Stromal cell of bone marrow (primary cell): ENCODE results near the gene PJA1.
A peak's percentile ranks its signal among the peaks of the same experiment; 100 is the strongest.

Experiments used
- DNase-seq: peaks from one replicate; pipeline ENCODE4 v3.0.0-alpha.2; 2012; ENCODE audit warnings: low read depth

The PJA1 gene

DNA sequence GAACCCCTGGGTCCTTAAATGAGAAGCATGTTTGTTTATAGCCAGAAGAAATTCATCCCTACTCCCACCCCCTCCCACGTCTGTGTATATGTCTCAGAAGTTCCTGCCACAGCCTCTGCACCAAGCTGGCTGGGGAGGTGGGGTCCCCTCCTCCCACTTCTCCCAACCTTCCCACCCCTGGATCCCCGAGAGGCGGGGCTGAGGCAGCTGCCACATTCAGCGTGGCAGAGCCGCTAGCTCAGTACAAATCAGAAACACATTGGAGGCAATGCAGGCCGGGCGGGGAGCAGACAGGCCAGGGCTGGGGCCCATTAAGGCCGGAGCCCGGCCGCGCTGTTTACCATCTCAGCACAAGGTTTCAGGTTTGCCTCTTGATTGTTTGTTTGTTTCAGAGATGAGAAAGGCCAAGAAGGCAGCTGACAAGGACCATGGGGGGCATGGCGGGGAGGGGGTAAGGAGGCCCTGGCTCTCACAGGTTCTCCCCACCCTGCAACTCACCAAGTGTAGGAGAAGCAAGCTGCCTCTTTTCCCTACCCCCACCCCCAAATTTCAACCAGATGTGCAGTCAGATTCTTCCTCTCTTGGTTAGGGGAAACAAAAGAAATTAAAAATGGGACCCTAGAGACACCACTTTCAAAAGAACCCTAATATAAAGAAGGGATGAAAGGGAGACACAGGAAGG lies 22.3 kb downstream of the PJA1 start:
- no peak for DNase-seq

DNA sequence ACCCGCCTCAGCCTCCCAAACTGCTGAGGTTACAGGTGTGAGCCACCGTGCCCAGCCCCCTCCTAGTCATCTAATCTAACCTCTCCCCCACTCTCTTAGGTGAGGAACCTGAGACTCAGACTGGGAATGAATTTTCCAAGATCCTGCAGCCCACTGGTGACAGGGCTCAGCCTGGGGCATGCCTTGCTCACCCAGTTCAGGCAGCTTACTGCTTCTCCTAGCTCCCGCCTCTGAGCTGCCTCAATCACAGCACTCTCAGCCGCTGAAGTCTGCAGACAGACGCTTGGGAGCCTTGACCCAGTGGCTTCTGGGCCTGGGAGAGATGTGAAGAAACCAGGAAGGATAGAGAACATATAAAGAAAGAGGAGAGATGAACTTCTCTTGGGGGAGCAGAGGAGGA lies 24.4 kb downstream of the PJA1 start:
- no peak for DNase-seq

DNA sequence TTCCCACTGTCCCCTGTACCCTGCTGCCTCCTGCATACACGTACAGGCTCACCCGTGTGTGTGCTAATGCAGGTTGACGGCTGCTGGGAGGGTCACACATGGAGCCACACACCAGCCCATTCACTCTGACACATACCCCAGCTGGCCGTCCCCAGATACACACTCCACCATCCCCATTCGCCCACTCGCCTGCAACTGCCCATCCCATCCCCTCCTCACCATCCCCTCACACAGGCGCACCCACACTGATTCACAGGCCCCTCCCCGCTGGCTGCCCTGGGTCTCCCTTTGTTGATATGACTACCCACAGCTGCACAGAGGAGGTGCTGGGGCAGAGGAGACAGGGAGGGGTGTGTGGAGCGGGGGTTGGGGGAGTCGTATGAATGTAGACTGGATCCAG lies 25.7 kb downstream of the PJA1 start:
- DNase-seq = no peak

DNA sequence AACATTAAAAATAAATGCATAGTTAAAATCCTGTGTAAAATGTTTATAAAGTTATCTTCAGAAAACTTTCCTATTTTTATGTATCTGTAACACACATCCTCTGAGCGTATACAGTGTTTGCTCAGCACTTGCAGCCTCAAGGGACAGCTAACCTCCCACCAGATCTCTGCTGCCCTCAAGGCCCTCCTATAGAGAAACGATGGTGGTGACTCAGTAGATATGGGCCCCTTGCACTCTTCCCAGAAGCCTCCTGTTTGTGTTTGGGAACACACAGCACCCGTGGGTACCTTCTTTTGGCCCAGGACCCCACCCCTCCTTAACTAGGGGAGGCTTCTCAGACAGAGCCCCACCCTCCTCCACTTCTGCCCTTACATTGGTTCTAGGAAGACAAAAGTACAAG lies 26.7 kb downstream of the PJA1 start:
- DNase-seq = no peak

DNA sequence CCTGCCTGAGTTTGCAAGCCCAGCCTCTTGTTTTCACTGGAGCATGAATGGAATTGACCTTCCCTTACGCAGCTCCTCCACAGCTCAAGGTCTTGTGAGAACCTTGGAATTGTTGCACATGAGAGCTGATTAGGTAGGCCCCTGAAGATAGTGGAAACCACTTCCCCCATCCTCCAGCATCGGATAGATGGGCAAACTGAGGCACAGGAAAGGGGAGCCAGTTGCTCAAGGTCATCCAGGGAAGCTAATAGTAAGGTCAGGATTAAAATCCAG lies 27.2 kb downstream of the PJA1 start:
- no peak for DNase-seq

DNA sequence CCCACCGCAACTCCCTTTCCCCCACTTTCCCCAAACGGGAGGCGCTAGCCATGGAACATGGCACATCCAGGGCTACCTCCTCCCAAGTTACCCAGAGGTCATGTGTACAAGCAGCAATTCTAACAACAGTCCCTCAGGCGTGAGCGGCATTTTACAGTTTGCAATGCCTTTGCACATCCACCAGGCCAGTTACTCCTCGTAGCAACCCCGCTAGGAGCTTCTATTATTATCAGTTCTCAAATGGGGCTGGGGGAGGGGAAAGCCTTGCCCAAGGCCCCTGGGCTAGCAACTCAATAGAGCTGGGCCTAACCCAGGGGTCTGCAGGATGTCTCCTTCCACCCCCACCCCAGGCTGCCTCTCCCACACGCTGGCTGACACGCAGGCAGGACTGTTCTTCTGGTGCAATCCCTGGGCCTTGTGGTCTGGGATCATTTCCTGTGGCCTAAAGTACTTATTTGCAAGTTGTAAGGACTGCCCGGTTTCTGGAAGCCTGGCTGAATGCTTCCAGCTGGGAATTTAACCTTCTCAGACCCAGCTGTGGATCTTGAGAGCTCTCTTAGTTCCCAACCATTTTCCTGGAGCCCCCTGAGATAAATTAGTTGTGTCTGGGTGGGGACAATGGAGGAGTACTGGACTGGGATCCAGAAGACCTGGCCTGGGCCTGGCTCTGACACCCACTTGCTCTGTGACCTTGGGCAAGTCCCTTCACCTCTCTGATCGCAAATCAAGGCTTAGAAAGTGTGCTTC lies 27.7 kb downstream of the PJA1 start:
- DNase-seq = peak; percentile 38

DNA sequence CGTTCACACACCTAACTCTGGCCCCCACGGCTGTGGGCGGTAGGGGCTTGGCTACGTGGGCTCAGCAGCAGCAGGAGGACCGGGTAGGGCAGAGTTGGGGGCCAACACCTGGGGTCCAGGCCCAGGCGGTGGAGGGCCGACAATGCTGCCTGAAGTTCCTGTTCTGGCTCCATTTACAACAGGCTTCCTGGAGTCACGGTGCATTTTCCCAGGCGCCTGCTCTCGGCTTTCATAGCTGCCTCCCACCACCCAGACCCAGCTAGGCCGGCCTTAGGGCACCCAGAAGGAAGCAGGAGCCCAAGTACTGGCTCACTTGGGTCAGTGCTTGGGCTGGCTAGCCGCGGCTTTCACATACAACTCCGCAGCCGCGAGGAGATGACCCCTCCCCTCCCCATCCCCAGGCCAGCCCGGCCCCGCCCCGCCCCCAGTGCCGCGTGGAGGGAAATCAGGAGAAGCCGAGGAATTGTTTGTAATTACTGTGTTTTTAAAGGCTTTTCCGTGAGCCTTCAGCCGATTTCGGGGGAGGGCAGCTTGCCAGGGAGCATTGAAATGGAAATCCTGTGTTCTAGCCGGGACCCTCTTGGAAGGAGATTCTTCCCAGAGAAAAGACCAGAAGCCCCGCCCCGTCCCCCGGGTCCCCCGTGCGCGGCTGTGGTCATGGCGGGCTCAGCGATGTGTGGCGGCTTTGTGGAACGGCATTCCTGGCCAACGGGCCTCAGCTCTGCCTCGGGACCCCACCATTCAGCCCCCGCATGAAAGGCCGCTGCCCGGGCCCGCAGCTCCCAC lies 28.5 kb downstream of the PJA1 start:
- no peak for DNase-seq

DNA sequence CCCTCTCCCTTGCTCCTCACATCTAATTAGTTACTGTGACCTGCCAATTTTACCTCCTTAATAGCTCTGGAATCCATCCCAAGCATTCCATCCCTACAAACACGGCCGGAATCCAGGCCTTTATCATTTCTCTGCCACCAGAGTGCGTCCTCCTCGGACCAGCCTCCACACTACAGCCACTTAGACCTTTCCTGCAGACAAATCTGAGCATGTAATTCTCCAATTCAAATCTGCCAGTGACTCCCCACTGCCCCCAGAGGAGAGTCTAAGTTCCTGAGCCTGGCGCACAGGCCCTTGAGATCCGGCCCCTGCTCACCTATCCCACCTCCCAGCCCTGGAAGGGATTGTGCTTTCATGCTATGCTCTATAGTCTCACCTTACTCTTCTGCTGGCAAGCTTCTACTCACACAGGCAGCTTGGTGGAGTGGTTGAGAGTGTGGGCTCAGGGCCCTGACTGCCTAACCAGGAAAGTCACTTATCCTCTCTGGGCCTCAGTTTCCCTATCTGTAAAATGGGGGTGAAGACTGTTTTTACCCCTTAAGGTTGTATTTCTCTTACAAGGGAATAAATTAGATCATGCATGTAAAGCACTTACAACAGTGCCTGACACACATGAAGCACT lies 31.2 kb downstream of the PJA1 start:
- DNase-seq = peak; percentile 43

DNA sequence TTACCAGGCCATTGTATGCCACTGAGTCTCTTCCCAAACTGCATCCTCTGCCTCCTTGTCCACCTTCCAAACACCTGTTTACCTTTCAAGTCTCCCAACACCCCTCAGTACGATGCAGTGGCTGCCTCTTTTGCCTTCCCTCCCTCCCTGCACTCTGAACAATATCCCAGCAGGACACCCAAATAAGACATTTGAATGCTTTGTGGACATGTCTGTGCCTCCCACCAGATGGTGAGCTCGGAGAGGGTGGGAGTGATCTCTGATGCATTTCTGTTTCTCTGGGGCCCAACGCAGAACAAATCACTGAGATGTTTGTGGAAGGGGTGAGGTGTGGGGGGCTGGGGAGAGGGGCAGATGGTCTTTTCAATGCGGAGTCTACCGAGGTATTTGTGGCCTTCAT lies 33.4 kb downstream of the PJA1 start:
- no peak for DNase-seq

DNA sequence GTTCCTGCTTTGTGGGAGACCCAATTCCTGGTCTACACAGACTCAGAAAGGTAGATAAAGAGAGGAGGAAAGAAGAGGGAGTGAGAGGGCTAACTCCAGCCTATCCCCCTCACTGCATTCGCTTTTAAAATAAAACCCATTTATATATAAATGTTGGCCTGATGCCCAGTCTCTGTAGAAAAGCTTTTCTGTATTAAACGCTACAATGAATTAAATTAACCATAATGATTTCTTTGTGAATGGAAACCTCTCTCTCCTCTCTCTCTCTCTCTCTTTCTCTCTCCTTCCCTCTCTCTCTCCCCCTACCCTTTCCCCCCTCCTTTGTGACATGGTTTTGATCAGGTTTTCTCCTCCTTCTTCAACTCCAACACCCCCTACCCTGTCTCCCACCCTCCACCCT lies 34.8 kb downstream of the PJA1 start:
- no peak for DNase-seq

DNA sequence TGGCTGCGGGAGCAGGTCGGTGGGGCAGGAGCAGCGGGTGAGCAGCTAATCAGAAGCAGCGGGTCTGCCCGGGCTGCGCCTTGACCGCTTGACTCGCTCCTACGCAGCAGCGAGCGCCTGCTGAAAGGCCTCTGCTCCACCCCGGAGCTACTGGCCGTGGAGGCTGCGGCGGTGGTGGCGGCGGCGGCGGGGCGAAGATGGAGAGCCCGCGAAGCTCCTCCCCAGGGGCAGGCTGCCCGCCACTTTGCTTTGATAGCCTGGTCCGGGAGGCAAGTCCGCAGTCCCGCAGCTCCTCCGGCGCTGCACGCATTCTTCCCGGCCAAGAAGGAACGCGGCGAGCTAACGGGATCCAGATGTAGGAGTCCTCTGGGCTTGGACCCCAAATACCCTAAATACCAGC lies 36.7 kb downstream of the PJA1 start:
- no peak for DNase-seq

DNA sequence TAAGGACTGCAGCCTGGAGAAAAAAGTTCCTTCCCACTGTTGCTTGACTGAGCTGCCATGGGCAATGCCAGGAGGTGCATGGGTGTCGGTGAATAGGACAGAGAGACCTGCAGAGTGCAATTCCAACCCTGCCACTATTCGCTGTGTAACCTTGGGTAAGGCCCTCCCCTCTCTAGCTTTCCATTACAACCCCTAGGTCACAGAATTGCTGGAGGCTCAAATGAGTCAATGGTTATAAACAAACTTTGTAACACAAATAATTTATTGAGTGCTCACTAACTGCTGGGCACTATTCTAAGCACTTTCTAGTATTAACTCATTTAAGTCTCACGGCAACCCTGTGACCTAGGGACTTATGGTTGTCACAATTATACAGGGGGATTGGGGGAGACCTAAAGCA lies 37.8 kb downstream of the PJA1 start:
- no peak for DNase-seq

DNA sequence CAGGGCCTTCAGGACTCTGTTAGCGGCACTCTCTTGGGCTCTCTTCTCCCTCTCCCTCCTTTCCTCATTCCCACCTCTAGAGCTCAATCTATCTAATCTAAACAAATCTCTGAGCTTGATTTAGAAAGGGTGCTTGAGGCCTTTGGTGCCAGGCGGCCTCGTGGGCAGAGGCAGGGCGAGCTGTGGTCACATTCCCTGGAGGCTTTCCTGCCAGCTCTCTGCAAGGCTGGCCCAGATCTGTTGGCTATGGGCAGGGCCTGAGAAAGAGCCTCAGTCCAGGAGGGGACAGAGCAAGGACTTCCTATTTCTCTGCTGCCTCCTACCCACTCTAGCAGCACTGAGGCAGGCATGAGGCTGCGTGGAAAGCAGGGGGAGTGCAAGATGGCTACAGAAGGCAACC lies 38.6 kb downstream of the PJA1 start:
- DNase-seq = no peak

DNA sequence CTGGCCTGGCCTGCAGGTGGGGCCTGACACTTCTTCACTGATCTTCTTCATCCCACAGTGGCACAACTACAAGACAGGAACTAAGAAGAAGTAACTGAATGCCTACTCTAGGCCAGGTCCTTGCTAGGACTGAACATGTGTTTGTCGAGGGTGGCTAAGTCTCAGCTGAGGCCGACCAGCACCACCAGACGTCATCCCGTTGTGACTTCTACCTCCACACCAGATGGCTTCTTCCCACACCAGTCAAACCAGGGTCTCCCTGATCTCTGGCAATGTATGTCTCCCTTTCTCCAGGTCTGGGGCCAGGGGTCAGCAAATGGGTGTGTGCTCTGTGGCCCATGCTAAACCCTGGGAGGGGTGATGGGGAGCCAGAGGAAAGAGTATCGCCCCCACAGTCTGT lies 40.2 kb downstream of the PJA1 start:
- DNase-seq = no peak

DNA sequence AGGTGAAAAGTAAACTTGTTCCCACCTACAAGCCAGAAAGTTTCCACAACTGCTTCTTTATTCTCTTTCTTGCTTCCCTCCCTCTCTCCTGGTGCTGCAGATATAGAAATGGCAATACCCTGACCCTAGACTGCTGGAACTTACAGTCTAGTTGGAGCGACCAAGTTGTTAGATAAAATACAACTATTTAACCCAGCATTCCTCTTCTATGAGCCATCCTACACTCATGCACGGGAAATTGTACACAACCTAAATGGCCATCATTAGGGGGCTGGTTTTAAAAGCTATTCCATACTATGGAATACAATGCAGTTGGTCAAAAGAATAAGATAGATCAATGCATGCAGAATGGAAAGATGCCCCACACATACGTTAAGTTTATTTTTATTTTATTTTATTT lies 41.1 kb downstream of the PJA1 start:
- no peak for DNase-seq

DNA sequence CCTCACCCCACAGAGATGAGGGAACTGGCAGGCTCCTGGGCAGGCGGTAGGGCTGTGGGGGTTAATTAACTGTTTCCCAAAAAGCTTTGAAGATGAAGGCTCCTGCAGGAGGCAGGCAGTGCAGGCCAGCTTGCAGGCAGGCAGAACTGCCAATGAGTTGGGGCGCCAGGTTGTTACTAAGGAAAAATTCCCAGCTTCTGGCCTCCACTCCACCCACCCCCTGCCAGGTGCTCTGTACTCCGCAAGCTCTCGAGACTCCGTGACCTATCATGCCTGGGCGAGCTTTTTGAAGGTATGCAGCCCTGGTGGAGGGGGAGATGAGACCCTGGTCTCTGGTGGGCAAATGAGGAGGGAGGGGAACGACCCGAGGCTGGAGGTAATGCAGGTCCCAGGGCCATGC lies 41.8 kb downstream of the PJA1 start:
- no peak for DNase-seq

DNA sequence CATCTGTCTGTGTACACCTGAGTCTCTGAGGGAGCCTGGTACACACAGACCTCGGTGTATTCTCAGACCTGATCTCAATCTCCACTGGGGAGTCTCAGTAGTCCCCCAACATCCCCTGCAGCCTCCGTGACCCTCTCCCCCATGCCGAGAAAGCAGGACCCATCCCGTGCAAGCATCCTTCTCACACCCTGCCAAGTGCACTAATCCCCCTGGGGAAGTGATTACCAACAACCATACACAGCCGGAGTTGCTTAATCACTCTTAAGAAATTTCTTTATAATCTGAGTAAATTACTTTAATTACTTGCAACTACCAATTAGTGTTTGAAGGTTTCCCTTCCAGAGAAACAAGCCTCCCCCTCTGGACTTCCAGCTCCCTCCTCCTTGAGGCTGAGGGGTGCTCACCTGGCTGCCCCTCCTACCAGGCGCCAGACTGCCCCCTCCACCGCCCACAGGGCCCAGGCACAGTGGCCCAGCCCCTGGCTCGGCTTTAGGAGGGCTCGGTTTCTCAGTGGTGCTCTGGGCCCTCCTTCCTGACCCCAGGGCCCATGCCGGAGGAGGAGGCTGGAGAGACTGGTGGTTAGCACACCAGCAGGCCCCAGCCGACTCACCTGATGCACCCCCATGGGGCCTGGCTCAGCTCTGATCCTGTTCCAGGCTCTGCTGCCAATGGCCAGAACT lies 43.8 kb downstream of the PJA1 start:
- no peak for DNase-seq

DNA sequence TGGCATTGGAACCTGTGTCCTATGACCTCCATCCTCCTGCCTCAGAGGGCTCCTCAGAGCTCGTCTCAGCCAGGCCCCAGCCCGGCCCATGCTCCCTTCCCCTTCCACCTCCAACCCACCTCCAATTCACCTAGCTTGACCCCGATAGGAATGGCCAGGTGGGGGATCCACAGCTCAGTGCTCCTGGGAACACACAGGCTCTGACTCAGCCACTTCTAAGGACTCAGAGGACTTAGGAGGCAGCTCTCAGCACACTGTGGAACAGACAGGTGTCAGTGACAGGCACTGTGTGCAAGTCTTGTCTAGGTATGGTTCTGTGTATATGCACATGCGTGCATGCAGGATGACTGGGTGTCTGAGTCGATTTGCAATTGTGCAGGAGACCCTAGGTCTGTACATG lies 44.8 kb downstream of the PJA1 start:
- no peak for DNase-seq

DNA sequence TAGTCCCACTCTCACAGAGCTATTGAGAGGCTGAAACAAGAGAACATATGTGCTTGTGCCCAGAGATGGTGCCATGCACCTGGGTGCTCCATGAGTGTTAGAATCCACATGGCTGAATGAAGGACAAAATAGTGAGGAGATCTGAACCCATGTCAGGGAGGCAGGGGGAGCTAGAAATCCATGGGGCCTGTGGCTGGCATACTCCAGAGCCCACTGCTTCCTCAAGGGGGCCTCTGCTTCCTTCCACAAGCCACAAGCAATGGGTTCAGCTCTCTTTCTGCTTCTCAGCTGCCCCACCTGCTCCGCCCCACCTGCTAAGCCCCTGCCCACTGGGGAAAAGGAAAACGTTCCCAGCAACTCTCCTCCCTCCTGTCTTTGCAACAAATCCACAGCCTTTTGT lies 46.1 kb downstream of the PJA1 start:
- DNase-seq = no peak

DNA sequence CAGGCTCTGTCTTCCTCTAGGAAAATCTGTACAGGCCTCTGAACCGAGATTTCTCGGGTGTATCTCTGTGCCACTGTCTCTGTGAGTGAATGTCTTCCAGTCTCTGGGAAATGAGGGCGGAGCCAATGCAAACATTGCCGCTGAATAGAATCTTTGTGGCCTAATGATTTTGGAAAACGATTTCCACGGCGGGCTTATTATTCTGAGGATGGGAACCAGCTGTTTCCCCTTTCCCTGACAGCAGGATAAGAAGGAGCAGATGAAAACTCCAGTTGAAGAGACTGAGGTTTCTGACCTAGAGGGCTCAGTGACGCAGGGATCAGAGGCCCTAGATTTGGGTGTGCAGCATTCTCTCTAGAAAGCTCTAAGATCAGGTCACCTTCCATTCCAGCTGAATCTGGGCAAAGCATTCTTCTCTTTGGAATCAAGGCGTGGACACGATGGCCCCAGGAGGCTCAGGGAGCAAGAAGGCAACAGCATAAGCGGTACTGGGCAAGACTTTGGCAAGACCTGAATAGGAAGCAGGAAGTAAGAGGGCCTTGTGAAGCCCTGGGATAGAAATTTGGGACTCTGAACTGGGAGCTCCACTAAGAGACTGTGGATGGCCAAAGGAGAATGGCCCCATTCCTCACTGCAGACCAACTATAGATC lies 47.3 kb downstream of the PJA1 start:
- no peak for DNase-seq

DNA sequence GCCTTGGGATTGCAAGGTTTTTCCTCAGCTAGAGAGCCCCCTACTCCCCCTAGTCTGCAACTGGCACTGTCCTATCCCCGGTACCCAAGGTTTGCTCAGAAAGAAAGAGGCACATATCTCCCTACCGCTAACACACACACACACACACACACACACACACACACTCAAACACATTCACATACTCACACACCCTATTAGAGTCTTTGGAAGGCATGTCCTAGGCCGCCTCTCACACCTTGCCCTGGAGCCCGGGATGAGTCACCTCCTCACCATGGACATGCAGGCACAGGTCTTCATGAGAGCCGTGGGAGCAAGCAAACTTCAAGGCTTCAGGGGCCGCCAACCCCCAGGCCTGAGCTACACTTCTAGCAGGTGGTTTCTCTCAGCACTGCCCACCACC lies 49.2 kb downstream of the PJA1 start:
- no peak for DNase-seq

DNA sequence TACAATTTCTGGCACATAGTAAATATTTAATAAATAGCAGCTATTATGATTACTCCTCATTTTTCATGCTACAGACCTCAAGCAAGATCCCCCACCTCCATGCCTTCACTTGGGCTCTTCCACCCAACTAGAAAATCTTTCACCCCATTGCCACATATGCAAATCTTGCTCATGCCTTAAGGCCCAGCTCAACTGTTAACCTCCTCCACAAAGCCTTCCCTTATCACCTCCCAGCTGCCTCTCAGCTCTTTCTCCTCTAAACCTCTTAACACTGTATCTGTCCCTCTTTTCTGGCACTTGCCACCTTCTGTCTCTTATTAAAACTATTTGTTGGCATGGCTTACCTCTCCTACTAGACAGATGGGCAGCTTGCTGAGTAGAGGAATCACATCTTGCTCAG lies 51.5 kb downstream of the PJA1 start:
- DNase-seq = no peak
